CD8-positive, alpha-beta memory T cell (primary cell): ENCODE data around the gene TAS2R60. TPM values are rescaled to one million over a fixed set of nuclear protein-coding genes. Genes with fewer than 3 reads are reported as not detected.

Experiments used
- polyA plus RNA-seq: library from polyadenylated mRNA; unstranded; fragments of 300-500 nt; fragmentation: Illumina TruSeq; gene quantifications from one replicate; pipeline ENCODE4 v1.2.3, GENCODE V29; 2021
- total RNA-seq, 2 experiments: library from RNA; stranded (reverse); gene quantifications; one replicate each; pipeline ENCODE4 v1.2.3, GENCODE V29; 2021

The TAS2R60 gene
- total and polyA plus RNA-seq, 3 experiments from 2014 or later, result not detected

Other genes with a start within 250 kb of the TAS2R60 start
- gene TAS2R40, start 221.4 kb upstream of the TAS2R60 start, total RNA-seq, result not detected
- gene TAS2R40, start 221.4 kb upstream of the TAS2R60 start, polyA plus RNA-seq, result not detected
- gene GSTK1, start 180.0 kb upstream of the TAS2R60 start, total RNA-seq, result 100 to 1,000 TPM; 147 to 151 TPM
- gene GSTK1, start 180.0 kb upstream of the TAS2R60 start, polyA plus RNA-seq, result 532 TPM
- gene TMEM139, start 158.5 kb upstream of the TAS2R60 start, total RNA-seq, result under 1 TPM; 0.84 to 0.90 TPM
- gene TMEM139, start 158.5 kb upstream of the TAS2R60 start, polyA plus RNA-seq, result 0.87 TPM
- 100 to 1,000 TPM; 105 to 107 TPM for gene CASP2, start 155.1 kb upstream of the TAS2R60 start, total RNA-seq
- 23.0 TPM for gene CASP2, start 155.1 kb upstream of the TAS2R60 start, polyA plus RNA-seq
- gene CLCN1, start 127.3 kb upstream of the TAS2R60 start, total RNA-seq, result under 1 TPM in 1 of 2 experiments, not detected in 1; 0.11 TPM
- not detected for gene CLCN1, start 127.3 kb upstream of the TAS2R60 start, polyA plus RNA-seq
- gene FAM131B, start 80.7 kb upstream of the TAS2R60 start, total RNA-seq, result 1 to 10 TPM; 2.4 to 2.8 TPM
- gene FAM131B, start 80.7 kb upstream of the TAS2R60 start, polyA plus RNA-seq, result 1.6 TPM
- gene ZYX, start 62.1 kb upstream of the TAS2R60 start, total RNA-seq, result 100 to 1,000 TPM; 101 to 104 TPM
- 143 TPM for gene ZYX, start 62.1 kb upstream of the TAS2R60 start, polyA plus RNA-seq
- 1 to 10 TPM; 2.8 to 3.1 TPM for gene EPHA1, start 34.6 kb upstream of the TAS2R60 start, total RNA-seq
- gene EPHA1, start 34.6 kb upstream of the TAS2R60 start, polyA plus RNA-seq, result 4.6 TPM
- not detected for gene TAS2R41, start 34.4 kb downstream of the TAS2R60 start, total RNA-seq
- not detected for gene TAS2R41, start 34.4 kb downstream of the TAS2R60 start, polyA plus RNA-seq
- under 1 TPM in 1 of 2 experiments, not detected in 1; 0.44 TPM for gene CTAGE15, start 128.3 kb downstream of the TAS2R60 start, total RNA-seq
- gene CTAGE15, start 128.3 kb downstream of the TAS2R60 start, polyA plus RNA-seq, result 0.29 TPM
- 10 to 100 TPM; 18.0 to 18.2 TPM for gene TCAF2, start 177.5 kb downstream of the TAS2R60 start, total RNA-seq
- gene TCAF2, start 177.5 kb downstream of the TAS2R60 start, polyA plus RNA-seq, result 8.3 TPM